Non-pigmented ciliary epithelial cell (primary cell): ENCODE data around the gene PLCB1.
"Not testable (repeated sequence)": the region's sequence is repeated elsewhere in the genome, so short reads cannot be mapped to it uniquely, and the experiment has no call there.

Experiments
- DNase-seq: peaks from one replicate; pipeline ENCODE4 v3.0.0-alpha.2; 2010; ENCODE audit warnings: low read depth

The PLCB1 gene

GRCh38 chr20:8370774-8371173 lies 238.7 kb downstream of the PLCB1 start:
- DNase-seq, result no peak

DNA sequence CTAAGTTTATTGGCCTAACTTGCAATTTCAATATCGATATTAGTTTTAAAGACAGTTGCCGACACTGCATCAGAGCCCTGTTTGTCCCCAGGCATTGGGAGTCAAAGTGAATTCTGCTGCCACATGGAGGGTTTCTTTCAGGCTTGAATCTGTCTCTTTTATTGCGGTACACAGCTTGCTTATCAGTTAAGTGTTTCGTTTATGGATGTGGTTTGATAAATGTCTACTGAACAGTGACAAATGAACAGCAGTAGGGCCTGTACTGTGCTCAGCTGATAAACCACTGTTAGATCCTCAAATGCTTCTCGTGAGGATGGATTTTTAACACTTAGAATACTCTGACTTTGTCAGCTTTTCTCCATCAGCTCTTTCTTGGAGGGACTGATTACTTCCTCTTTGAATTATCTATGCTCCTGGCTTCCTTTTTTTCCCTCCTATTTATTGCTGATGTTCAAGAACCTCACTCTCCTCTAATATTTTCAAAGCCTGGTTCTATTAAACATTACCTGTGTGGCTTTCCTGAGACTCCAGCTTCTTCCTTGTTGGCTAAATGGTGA lies 240.8 kb downstream of the PLCB1 start:
- DNase-seq, result no peak

DNA sequence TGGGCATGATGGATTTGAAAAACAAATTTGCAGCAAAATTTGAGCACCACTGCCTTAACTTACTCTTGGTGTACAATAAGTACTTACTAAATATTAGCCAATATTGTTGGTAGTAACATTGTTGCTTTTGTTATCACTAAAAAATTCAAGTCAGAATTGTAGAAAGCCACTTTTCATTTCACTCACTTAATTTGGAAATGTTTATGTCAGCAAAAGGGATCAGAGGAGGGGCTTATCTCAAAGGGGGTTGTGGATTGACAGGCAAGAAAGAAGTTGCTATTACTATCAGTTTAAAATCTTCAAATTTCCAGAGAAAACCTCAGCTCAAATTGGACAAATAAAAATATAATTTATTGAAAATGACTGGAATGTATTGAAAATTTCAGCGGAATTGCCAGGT lies 241.5 kb downstream of the PLCB1 start:
- no peak for DNase-seq

- no peak for DNase-seq
These were observed 243.8 kb downstream of the PLCB1 start for GRCh38 chr20:8375898-8376297.

DNA sequence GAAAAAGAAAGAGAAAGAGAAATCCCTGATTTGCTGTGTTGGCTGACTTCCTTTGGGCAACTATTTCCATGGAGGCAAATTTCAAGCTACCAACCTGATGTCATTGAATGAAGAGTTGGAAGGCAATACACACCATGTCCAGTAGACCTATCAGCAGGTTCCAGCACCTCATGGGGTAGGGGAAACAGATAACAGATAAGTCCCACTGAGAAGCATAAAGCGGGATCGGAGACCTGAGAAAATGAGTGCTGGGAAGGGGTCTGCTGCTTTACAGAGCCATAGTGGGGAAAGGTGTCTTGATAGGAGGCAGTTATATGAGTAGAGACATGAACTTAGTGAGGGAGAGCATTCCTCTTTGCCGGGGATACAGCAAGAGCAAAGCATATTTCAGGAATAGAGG lies 244.9 kb downstream of the PLCB1 start:
- DNase-seq, result no peak

GRCh38 chr20:8379125-8379524 lies 247.1 kb downstream of the PLCB1 start:
- DNase-seq, result not testable (repeated sequence)

- no peak for DNase-seq
These were observed 253.2 kb downstream of the PLCB1 start for GRCh38 chr20:8385247-8385646.

GRCh38 chr20:8386991-8387390 lies 254.9 kb downstream of the PLCB1 start:
- no peak for DNase-seq

GRCh38 chr20:8388141-8388540 lies 256.1 kb downstream of the PLCB1 start:
- DNase-seq, result no peak

DNA sequence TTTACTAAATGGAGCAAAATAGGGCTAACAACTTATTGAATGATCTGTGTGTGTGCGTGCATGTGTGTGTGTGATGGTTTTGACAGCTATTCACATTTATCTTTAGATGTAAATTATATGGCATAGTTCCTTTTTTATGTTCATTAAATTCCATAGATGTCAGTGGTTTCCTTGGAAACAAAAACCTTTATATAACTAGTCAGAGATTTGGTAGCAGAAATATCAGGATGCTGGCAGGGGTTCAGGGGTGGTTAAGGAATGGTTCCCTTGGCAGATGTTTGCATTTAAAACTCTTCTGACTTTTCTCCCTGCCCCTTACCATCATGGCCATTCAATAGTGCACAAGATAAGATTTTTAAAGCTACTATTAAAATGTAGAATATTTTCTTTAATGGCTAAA lies 256.6 kb downstream of the PLCB1 start:
- DNase-seq, result no peak

- DNase-seq, result peak; percentile 9
These were observed 257.4 kb downstream of the PLCB1 start for GRCh38 chr20:8389381-8390036.

GRCh38 chr20:8390037-8390433 lies 258.0 kb downstream of the PLCB1 start:
- no peak for DNase-seq

- no peak for DNase-seq
These were observed 258.4 kb downstream of the PLCB1 start for GRCh38 chr20:8390500-8390899.

DNA sequence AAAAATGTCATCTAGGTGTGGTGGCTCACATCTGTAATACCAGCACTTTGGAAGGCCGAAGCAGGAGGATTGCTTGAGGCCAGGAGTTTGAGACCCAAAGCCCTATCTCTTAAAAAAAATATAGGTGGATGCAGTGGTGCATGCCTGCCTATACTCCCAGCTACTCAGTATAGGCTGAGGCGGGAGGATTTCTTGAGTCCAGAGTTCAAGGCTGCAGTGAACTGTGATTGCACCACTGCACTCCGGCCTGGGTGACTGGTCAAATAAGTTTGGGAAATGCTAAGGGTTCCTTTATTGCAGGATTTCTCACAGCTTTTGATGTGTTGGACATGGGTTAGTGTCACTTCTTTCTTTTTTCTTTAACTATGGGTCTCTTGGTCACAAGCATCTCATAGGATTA lies 261.3 kb downstream of the PLCB1 start:
- no peak for DNase-seq

- no peak for DNase-seq
These were observed 262.4 kb downstream of the PLCB1 start for GRCh38 chr20:8394308-8394945.

DNA sequence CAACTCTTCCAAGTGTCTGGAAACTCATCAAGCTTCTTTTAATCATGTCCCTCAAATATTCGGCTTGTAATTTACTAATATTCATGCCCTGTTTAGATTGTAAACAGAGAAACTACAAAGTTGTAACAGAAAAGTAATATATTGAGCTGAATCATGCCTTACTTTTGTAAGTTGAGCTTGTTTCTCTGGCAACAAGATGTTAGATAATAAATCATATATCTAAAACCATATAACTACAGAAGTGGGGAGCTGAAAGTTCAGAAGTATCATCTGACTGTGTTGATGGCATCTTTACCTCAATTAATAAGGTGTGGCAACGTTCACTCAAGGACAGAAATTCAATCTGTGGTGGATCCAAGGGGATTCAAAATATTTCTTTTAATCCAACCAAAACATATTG lies 263.9 kb downstream of the PLCB1 start:
- no peak for DNase-seq

DNA sequence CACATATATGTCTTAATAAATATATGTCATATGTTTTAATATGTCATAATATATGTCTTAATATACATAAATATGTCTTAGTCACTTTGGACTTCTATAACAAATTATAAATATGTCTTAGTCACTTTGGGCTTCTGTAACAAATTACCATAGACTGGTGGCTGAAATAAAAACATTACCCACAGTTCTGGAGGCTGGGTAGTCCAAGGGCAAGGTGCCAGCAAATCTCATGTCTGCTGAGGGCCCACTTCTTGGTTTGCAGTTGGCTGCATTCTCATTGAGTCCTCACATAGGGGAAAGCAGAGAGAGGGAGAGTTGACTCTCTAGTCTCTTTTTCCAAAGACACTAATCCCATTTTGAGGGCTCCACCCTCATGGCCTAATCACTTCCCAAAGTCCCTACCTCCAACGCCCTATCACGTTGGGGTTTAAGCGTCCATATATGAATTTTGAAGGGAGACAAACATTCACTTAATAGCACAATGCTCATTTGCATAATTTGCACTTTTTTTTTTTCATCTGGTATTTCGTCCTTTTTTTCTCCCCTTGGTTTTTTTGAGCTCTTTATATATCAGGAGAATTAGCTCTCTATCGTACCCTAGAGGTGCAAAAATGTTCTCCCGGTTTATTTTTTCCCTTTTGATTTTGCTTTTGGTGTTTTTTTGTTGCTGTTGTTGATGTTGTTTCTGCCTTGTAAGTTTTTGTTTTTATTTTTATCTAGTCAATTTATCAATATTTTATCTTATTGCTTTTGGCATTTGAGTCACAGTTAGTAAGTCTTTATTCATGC lies 266.4 kb downstream of the PLCB1 start:
- no peak for DNase-seq

GRCh38 chr20:8399947-8400346 lies 267.9 kb downstream of the PLCB1 start:
- DNase-seq, result no peak

- DNase-seq, result no peak
These were observed 268.4 kb downstream of the PLCB1 start for GRCh38 chr20:8400486-8400885.

DNA sequence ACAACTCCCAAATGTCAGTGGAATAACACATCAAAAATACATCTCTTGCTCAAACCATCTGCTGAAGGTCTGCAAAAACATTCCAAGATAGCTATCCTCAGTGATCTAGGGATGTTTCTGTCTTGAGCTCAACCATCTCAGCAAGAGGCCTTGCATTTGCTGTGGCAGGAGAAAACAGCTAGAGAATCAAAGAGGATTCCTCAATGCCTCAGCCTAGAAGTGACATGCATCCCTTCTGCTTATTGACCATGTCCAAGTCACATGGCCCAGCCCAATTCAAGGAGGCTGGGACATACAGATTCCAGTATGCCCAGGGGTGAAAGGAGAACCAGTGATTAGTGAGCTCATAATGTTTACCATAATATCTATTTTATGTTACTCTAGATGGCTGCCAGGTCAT lies 269.5 kb downstream of the PLCB1 start:
- DNase-seq, result no peak

DNA sequence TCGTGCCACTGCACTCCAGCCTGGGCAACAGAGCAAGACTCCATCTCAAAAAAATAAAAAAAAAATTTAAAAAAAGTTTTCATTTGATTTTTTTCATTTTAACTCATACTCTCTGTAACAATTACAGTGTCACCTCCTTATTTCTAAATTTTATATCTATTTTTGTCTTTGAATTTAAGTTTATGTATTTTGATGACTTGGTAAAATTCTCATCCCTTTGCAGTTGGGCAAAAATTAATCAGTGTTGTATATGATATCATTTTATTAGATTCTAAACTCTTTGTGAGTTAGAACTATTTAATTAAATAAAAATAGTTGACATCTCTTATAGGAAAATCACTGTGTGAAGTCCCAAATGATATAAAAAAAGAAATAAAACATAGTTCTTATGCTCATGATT lies 270.7 kb downstream of the PLCB1 start:
- DNase-seq, result no peak

DNA sequence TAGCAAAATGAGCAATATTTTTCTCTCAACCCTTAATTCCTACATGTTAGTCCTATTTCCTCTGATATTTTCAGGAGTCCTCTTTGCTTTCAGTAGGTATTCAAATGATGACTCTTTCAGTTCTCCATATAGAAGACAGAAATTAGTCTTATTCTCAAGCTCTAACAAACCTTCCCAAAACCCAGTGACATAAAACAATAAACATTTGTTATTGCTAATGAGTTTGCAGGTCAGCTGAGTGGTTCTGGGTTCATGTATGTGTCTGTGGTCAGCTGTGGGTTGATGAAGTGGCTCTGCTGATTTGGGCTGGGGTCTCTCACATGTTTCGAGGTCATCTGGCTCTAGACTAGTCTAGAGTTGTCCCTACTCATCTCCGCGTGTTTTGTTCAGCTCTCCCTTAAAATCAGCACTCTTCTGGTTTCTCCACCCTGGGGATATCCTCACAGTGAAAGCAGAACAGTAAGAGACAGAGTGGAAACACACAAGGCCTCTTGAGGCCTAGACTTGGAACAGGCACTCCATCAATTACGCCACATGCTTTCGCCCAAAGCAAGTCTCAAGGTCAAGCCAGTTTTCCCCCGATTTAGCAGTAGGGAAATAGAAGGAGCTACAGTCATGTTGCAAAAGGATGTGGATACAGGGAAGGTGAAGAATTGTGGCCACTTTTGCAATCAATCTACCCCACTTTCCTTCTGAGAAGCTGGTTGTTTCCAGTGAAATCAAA lies 273.0 kb downstream of the PLCB1 start:
- no peak for DNase-seq
